Effector memory CD4-positive, alpha-beta T cell (primary cell): ENCODE results near the gene TMEM72.
A peak's percentile ranks its signal among the peaks of the same experiment; 100 is the strongest.

Experiments
- DNase-seq, 3 donors: peaks; one replicate each; pipeline ENCODE4 v3.0.0-alpha.2; 2020
- H3K27ac ChIP-seq: 2 replicates; pipeline ENCODE4 v1.7.0; 2013; ENCODE audit warnings: mild to moderate bottlenecking, low read length, moderate library complexity; ENCODE audit not compliant: insufficient read depth, poor library complexity, severe bottlenecking
- H3K27me3 ChIP-seq: replicated peaks from 2 replicates; pipeline ENCODE4 v1.7.0; 2013; ENCODE audit warnings: mild to moderate bottlenecking, low read length; ENCODE audit not compliant: insufficient read depth, control insufficient read depth, poor library complexity, severe bottlenecking
- H3K36me3 ChIP-seq: 2 replicates; pipeline ENCODE4 v1.7.0; 2013; ENCODE audit warnings: mild to moderate bottlenecking, low read length, moderate library complexity; ENCODE audit not compliant: control insufficient read depth, insufficient read depth
- H3K4me1 ChIP-seq: 2 replicates; pipeline ENCODE4 v1.7.0; 2013; ENCODE audit warnings: low read length, mild to moderate bottlenecking; ENCODE audit not compliant: control insufficient read depth, insufficient read depth, poor library complexity, severe bottlenecking
- H3K4me3 ChIP-seq: 2 replicates; pipeline ENCODE4 v1.7.0; 2013; ENCODE audit warnings: low read length, low read depth, mild to moderate bottlenecking; ENCODE audit not compliant: insufficient read depth, poor library complexity, severe bottlenecking
- H3K9me3 ChIP-seq: 2 replicates; pipeline ENCODE4 v1.7.0; 2013; ENCODE audit warnings: mild to moderate bottlenecking, low read length, moderate library complexity; ENCODE audit not compliant: control insufficient read depth

Gene TMEM72

DNA sequence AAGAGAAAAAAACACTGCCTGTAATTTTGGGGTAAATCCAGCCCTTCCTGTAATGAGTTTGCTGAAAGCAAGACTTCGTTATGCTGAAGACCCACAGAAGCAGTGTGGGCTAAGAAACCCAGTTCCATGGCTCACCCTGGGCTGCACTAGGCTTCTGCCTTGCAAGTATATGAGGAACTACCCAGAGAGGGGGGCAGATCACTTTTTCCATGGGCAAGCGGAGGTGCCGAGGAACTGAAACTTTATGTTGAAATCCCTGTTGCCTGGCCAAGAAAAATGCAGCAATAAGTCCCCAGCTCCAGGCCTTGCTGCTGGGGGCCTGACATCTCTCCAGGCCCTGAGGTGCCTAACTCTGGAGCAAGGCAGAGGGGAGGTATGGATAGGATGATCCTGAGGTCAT is 57.0 kb downstream of the TMEM72 start:
- DNase-seq: no peak
- Histone ChIP-seq H3K4me1 (no peaks in the 10 kb centered on the region), H3K9me3 (no peaks in the 10 kb centered on the region), H3K4me3 (no peak overlapping the region), H3K27me3 (no peaks in the 10 kb centered on the region), H3K36me3 (no peaks in the 10 kb centered on the region), H3K27ac (no peak overlapping the region)

DNA sequence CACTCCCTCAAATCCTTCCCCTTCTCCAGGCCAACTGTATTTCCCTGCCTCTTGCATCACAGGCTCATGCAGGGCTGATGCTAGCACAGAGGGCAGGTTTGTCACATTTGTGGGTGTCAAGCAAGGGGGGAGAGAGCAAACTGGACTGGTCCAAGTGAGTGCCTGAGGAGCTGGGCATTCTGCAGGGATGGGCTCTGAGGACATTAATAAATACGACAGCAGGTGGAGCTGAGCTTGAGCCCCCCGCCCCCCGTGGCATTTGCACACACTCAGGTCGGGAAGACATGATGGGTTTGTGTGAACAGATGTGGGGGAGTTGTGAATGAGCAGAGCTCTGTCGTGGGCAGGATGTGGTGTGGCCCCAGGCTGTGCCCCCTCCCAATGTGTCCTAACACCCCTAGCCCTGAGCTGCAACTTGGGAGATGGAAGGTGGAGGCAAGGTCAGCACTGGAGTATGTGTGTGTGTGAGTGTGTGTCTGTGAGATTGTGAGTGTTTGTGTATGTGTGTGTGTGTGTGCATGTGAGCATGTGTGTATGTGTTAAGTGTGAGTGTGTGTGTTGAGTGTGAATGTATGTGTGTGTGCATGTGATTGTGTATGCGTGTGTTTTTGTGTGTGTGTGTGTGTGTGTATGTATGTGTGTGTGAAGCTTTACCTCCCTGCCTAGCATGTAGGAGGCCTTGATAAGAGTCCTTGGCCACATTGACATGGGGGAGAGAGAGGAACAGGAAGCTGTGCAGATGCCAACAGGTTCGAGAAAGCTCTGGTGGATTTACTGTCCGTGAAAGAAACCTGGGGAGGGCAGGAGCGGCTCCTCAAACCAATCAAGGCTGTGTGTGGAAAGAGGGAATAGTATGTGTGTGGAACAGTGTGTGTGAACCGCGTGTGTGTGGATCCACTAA is 57.6 kb downstream of the TMEM72 start:
- Histone ChIP-seq H3K27ac (no peak overlapping the region), H3K27me3 (no peaks in the 10 kb centered on the region), H3K36me3 (no peaks in the 10 kb centered on the region), H3K9me3 (no peaks in the 10 kb centered on the region), H3K4me1 (no peaks in the 10 kb centered on the region), H3K4me3 (no peak overlapping the region)
- DNase-seq: no peak

- no peak overlapping the region for H3K27ac ChIP-seq
These were observed 58.7 kb downstream of the TMEM72 start for GRCh38 chr10:44969854-44970253.

GRCh38 chr10:44970812-44971395 is 59.8 kb downstream of the TMEM72 start:
- H3K27ac ChIP-seq: no peak overlapping the region
- no peaks in the 10 kb centered on the region for H3K36me3 ChIP-seq
- peaks cover 8% of the 10 kb centered on the region for H3K4me1 ChIP-seq
- no peaks in the 10 kb centered on the region for H3K27me3 ChIP-seq
- no peaks in the 10 kb centered on the region for H3K9me3 ChIP-seq
- H3K4me3 ChIP-seq: no peak overlapping the region
- no peak for DNase-seq

More at GRCh38 chr10:44969854-44970253, 58.7 kb downstream of the TMEM72 start:
- no peak for DNase-seq
- Histone ChIP-seq H3K27me3 (no peaks in the 10 kb centered on the region), H3K36me3 (no peaks in the 10 kb centered on the region), H3K4me3 (no peak overlapping the region), H3K4me1 (peaks cover 8% of the 10 kb centered on the region), H3K9me3 (no peaks in the 10 kb centered on the region)

- Histone ChIP-seq H3K4me3 (no peak overlapping the region), H3K36me3 (no peaks in the 10 kb centered on the region), H3K27ac (no peak overlapping the region), H3K9me3 (no peaks in the 10 kb centered on the region), H3K4me1 (peaks cover 8% of the 10 kb centered on the region), H3K27me3 (no peaks in the 10 kb centered on the region)
- no peak for DNase-seq
These were observed 60.3 kb downstream of the TMEM72 start for GRCh38 chr10:44971434-44971833.

DNA sequence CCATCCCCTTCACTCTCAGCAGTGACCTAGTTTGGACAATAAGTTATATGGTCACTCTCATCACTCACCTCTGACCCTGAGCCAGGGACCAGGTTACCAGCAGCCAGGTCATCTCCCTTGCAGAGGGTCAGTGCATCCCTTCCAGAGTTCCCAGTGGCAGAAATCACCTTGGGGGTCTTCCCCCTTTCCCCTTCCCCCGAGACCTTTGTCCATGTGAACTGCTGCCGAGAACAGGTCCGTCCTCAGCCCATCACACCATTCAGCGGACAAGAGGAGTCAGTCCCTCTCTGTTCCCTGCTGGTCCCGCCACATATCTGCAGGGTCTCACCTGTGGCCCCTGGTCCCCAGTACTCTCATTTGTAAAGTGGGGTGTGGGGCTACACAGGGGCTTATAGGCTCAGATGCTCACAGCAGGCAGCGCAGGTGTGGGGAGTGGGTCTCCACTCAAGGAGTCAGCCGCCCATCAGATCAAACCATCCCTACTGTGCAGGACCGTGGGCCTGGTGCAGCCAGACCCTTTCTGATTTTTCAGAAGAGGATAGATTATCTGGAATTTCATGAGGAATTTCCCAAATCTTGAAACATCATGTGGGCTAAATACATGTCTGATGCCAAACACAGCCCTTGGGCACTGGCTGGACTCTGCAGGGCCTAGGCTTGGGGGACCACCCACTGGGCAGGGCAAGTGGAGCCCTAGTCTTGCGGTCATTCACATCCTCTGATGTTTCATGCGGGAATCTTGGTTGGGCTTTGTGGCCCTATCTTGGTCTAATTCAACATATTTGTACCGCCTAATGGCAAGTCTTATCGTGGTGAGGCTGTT is 61.0 kb downstream of the TMEM72 start:
- Histone ChIP-seq H3K9me3 (no peaks in the 10 kb centered on the region), H3K27me3 (no peaks in the 10 kb centered on the region), H3K4me3 (no peak overlapping the region), H3K36me3 (no peaks in the 10 kb centered on the region), H3K27ac (no peak overlapping the region), H3K4me1 (peaks cover 8% of the 10 kb centered on the region)
- DNase-seq: no peak

- H3K27ac ChIP-seq: no peak overlapping the region
- no peak overlapping the region for H3K4me3 ChIP-seq
- no peaks in the 10 kb centered on the region for H3K36me3 ChIP-seq
- no peaks in the 10 kb centered on the region for H3K9me3 ChIP-seq
- peaks cover 8% of the 10 kb centered on the region for H3K4me1 ChIP-seq
- DNase-seq: no peak
- no peaks in the 10 kb centered on the region for H3K27me3 ChIP-seq
These were observed 61.8 kb downstream of the TMEM72 start for GRCh38 chr10:44972874-44973306.

GRCh38 chr10:44973323-44974081 is 62.4 kb downstream of the TMEM72 start:
- Histone ChIP-seq H3K36me3 (no peaks in the 10 kb centered on the region), H3K4me3 (no peak overlapping the region), H3K9me3 (no peaks in the 10 kb centered on the region), H3K27ac (no peak overlapping the region), H3K27me3 (no peaks in the 10 kb centered on the region), H3K4me1 (peaks cover 8% of the 10 kb centered on the region)
- DNase-seq: no peak

- Histone ChIP-seq H3K9me3 (no peaks in the 10 kb centered on the region), H3K4me3 (peak overlapping the region; percentile 42), H3K27me3 (no peaks in the 10 kb centered on the region), H3K27ac (no peak overlapping the region), H3K36me3 (no peaks in the 10 kb centered on the region), H3K4me1 (peaks cover 8% of the 10 kb centered on the region)
- no peak for DNase-seq
These were observed 63.0 kb downstream of the TMEM72 start for GRCh38 chr10:44974082-44974627.
